GM23248 (cell line): Measurements from ENCODE around the gene KIF2A.

Source experiments
- EZH2 ChIP-seq: fragments of 200-600 bp; sonication (generic); IDR thresholded peaks from 2 replicates; pipeline ENCODE4 v1.6.1; 2018; ENCODE audit warnings: antibody characterized with exemption, mild to moderate bottlenecking; ENCODE audit not compliant: insufficient read depth, poor library complexity, severe bottlenecking
- EZH2phosphoT487 ChIP-seq: fragments of 200-600 bp; sonication (generic); IDR thresholded peaks from 2 replicates; pipeline ENCODE4 v1.6.1; 2018; ENCODE audit warnings: antibody characterized with exemption, moderate library complexity, mild to moderate bottlenecking, low read depth; ENCODE audit not compliant: insufficient read depth

DNA sequence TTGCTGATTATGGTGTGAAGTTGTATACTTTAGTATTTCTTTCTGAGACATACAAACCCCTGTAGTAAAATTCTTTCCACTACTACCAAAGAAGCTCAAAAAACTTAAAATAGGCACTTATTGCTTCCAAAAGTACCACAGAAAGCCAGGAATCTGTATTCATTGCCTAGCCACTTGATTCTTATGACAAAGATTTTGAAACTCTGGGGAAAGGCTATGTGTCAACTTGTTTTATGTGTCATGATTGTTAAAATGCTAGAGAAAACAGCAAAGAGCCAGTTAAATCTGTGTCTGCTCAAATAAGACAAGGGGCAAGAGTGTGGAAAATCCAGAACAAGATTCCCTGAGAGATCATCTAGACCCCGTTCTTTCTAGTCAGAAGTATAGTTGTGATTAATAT lies 6.0 kb downstream of the KIF2A start:
- TF ChIP-seq EZH2phosphoT487 (no peak), EZH2 (no peak)
